ENCODE measurements around the gene DKK2. TPM values are rescaled to one million over a fixed set of nuclear protein-coding genes. Genes with fewer than 3 reads are reported as not detected.

Gene DKK2
- total RNA-seq, 1 experiment from 2014 or later = not detected

GRCh38 chr4:107036584-107037198, 578 bp upstream of the DKK2 start:
- H3K9ac ChIP-seq (ENCODE audit: low read length) = no peak overlapping the region
- no peak overlapping the region for H2AFZ ChIP-seq (ENCODE audit: low read length)
- DNase-seq (no peak), ATAC-seq (no peak)
- no peak overlapping the region for H3K4me3 ChIP-seq (ENCODE audit: low read length)
- H3K9me3 ChIP-seq (ENCODE audit: low read length) = no peaks in the 10 kb centered on the region
- POLR2A ChIA-PET (ENCODE audit: unreplicated experiment) = no interaction called here
- no peaks in the 10 kb centered on the region for H3K4me1 ChIP-seq (ENCODE audit: insufficient read depth, low read length)
- no peaks in the 10 kb centered on the region for H3K79me2 ChIP-seq (ENCODE audit: low read length)
- intact Hi-C loops (cut with micrococcal nuclease) = no loop called here
- H3K36me3 ChIP-seq (ENCODE audit: low read depth, low read length) = no peaks in the 10 kb centered on the region
- TF ChIP-seq CTCF (conservative IDR thresholded peaks at IDR 0.05; ENCODE audit: low read depth, low read length) (no peak), EZH2phosphoT487 (IDR thresholded peaks at IDR 0.05; ENCODE audit: borderline replicate concordance, low read length) (no peak), EZH2 (IDR thresholded peaks at IDR 0.05; ENCODE audit: low read length, unreplicated experiment) (no peak)
- peaks cover 51% of the 10 kb centered on the region for H3K27me3 ChIP-seq (ENCODE audit: low read length)
- no peaks in the 10 kb centered on the region for H3K9me2 ChIP-seq (replicated peaks; ENCODE audit: low read length)
- BruUV-seq (replicated peaks) = no TSS peak
- H3F3A ChIP-seq (ENCODE audit: low read length, unreplicated experiment) = no peaks in the 10 kb centered on the region
- CTCF ChIA-PET = no interaction called here
- no peaks in the 10 kb centered on the region for H4K20me1 ChIP-seq (ENCODE audit: low read length)
- H3K27ac ChIP-seq (ENCODE audit: low read length) = no peak overlapping the region
- H3K4me2 ChIP-seq (ENCODE audit: low read length) = no peak overlapping the region

- H3K27ac ChIP-seq (ENCODE audit: low read length) = no peak overlapping the region
- H3K9me2 ChIP-seq (replicated peaks; ENCODE audit: low read length) = no peaks in the 10 kb centered on the region
- TF ChIP-seq EZH2phosphoT487 (IDR thresholded peaks at IDR 0.05; ENCODE audit: borderline replicate concordance, low read length) (no peak), EZH2 (IDR thresholded peaks at IDR 0.05; ENCODE audit: low read length, unreplicated experiment) (no peak), CTCF (conservative IDR thresholded peaks at IDR 0.05; ENCODE audit: low read depth, low read length) (no peak)
- no peaks in the 10 kb centered on the region for H3K79me2 ChIP-seq (ENCODE audit: low read length)
- H3K4me3 ChIP-seq (ENCODE audit: low read length) = no peak overlapping the region
- no peaks in the 10 kb centered on the region for H3K36me3 ChIP-seq (ENCODE audit: low read depth, low read length)
- H3K4me1 ChIP-seq (ENCODE audit: insufficient read depth, low read length) = no peaks in the 10 kb centered on the region
- H3K9me3 ChIP-seq (ENCODE audit: low read length) = no peaks in the 10 kb centered on the region
- CTCF ChIA-PET = no interaction called here
- no peak overlapping the region for H3K4me2 ChIP-seq (ENCODE audit: low read length)
- H3K9ac ChIP-seq (ENCODE audit: low read length) = no peak overlapping the region
- intact Hi-C loops (cut with micrococcal nuclease) = no loop called here
- H3F3A ChIP-seq (ENCODE audit: low read length, unreplicated experiment) = no peaks in the 10 kb centered on the region
- DNase-seq (no peak), ATAC-seq (no peak)
- POLR2A ChIA-PET (ENCODE audit: unreplicated experiment) = no interaction called here
- H2AFZ ChIP-seq (ENCODE audit: low read length) = no peak overlapping the region
- no peaks in the 10 kb centered on the region for H4K20me1 ChIP-seq (ENCODE audit: low read length)
- peaks cover 60% of the 10 kb centered on the region for H3K27me3 ChIP-seq (ENCODE audit: low read length)
- BruUV-seq (replicated peaks) = no TSS peak
Measured at GRCh38 chr4:107034996-107035818, 906 bp downstream of the DKK2 start.

Measured in PC-3 (cell line).